Muscle layer of colon (tissue), 2 donors: ENCODE data around the gene PRDM11.

ENCODE experiments used
- H3K27ac ChIP-seq: one replicate; pipeline ENCODE4 v1.7.0; 2013; ENCODE audit warnings: low read depth, mild to moderate bottlenecking, low read length, moderate library complexity
- H3K27me3 ChIP-seq, 2 donors: one replicate each; pipeline ENCODE4 v1.7.0; 2013; ENCODE audit warnings: low read length in 2 of 2, mild to moderate bottlenecking in 2 of 2; ENCODE audit not compliant: insufficient read depth in 2 of 2, control insufficient read depth in 1 of 2
- H3K36me3 ChIP-seq: one replicate; pipeline ENCODE4 v1.7.0; 2013; ENCODE audit warnings: mild to moderate bottlenecking, low read length; ENCODE audit not compliant: insufficient read depth
- H3K4me1 ChIP-seq: one replicate; pipeline ENCODE4 v1.7.0; 2013; ENCODE audit warnings: mild to moderate bottlenecking, low read length; ENCODE audit not compliant: insufficient read depth
- H3K4me3 ChIP-seq, 2 donors: one replicate each; pipeline ENCODE4 v1.7.0; 2013; ENCODE audit warnings: low read length in 2 of 2, low read depth in 1 of 2, mild to moderate bottlenecking in 1 of 2, moderate library complexity in 1 of 2
- H3K9ac ChIP-seq: one replicate; pipeline ENCODE4 v1.7.0; 2013; ENCODE audit warnings: low read length
- H3K9me3 ChIP-seq: one replicate; pipeline ENCODE4 v1.7.0; 2013; ENCODE audit warnings: mild to moderate bottlenecking, low read length
- donor health status: abdominal sarcoma.
- donor health status: Adenocarcinoma of cecum.

The PRDM11 gene

DNA sequence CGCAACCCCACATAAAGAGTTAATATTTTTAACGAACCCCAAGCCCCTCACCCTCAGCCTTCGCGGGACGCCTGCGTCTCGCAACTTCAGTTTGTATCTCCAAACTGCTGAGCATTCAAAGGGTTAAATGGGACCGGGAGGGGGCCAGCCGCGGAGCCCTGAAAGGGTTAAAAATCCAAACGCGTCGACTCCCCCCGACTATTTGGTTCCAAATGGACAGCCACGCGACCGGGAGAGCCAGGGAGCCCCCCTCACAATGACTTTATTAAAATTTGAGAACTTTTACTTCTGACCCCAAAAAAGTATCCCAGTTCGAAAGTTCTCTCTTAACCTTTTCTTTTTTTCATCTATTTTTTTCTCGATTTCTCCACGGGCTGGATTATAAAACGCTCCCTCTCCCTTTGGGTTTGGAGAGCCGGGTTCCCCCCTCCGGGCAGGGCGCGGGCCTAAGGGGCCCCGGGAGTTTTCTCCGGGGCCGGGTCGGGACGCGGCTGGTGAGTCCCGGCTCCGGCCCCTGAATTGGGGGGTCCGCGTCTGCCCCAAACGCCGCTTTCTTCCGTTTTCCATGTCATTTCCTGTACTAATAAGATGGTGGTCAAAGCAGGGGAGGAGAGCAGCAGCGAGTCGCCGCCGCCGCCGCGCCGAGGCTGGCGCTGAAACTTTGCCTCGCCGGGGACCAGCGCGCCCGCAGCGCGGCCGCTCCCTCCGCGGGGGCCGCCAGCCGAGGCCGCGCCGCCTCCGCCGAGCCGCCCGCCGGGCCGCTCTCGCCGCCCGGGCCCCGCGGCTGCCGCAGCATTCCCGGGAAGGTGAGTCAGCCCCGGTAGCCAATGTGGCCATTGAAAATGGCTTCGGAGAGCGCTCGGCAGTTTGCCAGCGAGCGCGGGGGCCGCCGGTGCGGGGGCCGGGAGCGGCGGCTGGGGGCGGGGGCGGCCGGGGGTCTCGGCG, at the start of gene PRDM11:
TSS of gene PRDM11 (plus strand) at position 568 of the 945 bp plus-strand sequence. CDS start 35,128 bp downstream, outside the sequence.
- Histone ChIP-seq H3K4me1 (peaks cover 26% of the 10 kb centered on the region), H3K4me3 (peak within 1 kb of the TSS; percentile 66 to 91), H3K36me3 (no peaks in the 10 kb centered on the region), H3K9ac (peak within 1 kb of the TSS; percentile 89), H3K9me3 (no peaks in the 10 kb centered on the region), H3K27me3 (no peaks in the 10 kb centered on the region), H3K27ac (peak within 1 kb of the TSS; percentile 99)

DNA sequence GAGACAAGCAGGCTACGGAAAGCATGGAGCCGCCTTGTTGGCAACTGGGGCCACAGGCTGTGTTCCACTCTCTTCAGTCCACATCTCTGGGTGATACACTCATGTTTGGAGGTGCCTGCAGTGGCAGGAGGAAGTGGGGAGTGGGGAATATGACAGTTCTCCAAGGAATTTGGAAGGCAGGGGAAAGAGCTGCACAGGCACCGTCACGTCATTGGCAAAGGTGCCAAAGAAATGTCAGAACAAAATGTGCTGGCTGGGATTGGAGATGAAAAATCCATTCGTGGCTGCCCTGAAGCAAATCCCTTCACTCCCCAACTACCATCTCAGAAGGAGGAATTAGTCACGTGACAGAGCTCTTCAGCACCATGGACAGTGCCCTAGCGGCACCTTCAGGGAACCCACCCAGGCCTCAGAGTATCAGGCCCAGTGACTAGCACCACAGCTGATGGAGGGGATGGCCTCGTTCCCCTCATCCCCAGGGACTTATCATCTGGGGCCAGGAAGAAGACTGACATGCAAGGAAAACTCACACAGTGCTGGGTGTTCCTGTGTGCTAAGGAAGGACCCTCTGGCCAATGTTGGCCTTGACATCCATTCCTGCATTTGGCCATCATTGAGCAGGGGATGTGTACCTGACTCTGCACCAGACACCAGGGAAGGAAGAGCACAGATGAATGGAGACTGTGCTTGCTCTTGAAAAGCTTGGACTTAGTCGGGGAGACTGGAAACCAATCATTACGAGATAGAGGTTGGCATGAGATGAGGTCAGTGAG, 48.5 kb upstream of the PRDM11 start:
- H3K9ac ChIP-seq, result no peak overlapping the region
- H3K27ac ChIP-seq, result no peak overlapping the region
- no peaks in the 10 kb centered on the region for H3K36me3 ChIP-seq
- no peak overlapping the region for H3K4me3 ChIP-seq
- H3K9me3 ChIP-seq, result no peaks in the 10 kb centered on the region
- peaks cover 3% of the 10 kb centered on the region for H3K4me1 ChIP-seq
- peaks cover 0 to 7% of the 10 kb centered on the region in 2 donors for H3K27me3 ChIP-seq

DNA sequence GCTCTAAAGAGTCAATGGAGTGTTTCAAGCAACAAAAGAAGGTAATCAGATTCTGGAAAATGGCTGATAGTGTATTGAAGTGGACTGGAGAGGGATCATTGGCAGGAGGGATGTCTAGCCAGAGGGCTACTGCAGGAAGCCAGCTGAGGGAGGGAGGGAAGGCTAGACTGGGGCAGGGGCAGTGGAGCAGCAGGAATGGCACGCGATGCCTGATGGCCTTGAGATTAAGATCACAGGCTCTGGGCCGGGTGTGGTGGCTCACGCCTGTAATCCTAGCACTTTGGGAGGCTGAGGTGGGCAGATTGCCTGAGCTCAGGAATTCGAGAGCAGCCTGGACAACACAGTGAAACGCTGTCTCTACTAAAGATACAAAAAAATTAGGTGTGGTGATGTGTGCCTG, 47.5 kb upstream of the PRDM11 start:
- H3K27ac ChIP-seq, result no peak overlapping the region
- H3K4me1 ChIP-seq, result peaks cover 6% of the 10 kb centered on the region
- no peak overlapping the region for H3K9ac ChIP-seq
- no peaks in the 10 kb centered on the region for H3K9me3 ChIP-seq
- no peak overlapping the region for H3K4me3 ChIP-seq
- peaks cover 0 to 7% of the 10 kb centered on the region in 2 donors for H3K27me3 ChIP-seq
- no peaks in the 10 kb centered on the region for H3K36me3 ChIP-seq

DNA sequence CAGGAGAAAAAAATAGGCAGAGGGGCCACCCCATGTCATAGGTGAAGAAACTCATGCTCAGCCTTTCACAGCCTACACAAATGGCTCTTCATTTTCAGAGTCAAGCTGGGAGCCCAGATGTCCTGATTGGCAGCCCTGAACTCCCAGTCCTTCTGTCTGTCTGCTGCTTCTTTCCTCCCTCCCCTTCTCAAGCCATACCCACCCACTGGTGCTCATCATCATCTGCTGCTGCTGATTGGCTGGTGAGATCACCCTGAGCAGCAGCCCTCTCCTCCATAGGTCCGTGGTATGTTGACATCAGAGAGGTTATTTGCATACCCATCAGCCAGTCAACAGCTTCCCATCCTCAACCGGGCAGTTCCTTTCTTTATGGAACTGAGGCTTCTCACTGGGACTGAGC, 46.1 kb upstream of the PRDM11 start:
- Histone ChIP-seq H3K36me3 (no peaks in the 10 kb centered on the region), H3K9me3 (no peaks in the 10 kb centered on the region), H3K4me3 (no peak overlapping the region), H3K9ac (no peak overlapping the region), H3K4me1 (peaks cover 6% of the 10 kb centered on the region), H3K27me3 (peaks cover 0 to 7% of the 10 kb centered on the region in 2 donors), H3K27ac (no peak overlapping the region)

DNA sequence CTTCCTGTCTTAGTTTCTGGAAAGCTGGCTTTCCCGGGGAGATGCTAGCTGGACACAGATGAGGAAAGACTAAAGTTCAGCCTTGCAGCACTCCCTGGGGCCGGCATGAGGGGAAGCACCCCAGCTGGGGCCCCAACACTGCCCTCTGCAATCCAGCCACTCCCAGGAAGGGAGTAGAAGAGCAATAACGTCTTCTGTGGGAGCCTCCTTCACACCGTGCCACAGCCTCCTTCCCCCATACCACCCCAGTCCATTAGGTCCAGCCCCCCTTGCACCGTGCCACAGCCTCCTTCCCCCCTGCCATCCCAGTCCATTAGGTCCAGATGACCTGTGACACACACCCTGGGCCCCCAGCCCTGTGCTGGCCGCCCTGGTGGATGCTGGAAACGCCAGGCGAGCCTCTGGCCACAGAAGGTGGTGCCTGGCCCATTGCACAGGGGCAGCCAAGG, 44.1 kb upstream of the PRDM11 start:
- Histone ChIP-seq H3K27ac (no peak overlapping the region), H3K4me1 (peaks cover 6% of the 10 kb centered on the region), H3K9me3 (no peaks in the 10 kb centered on the region), H3K9ac (no peak overlapping the region), H3K4me3 (no peak overlapping the region), H3K36me3 (no peaks in the 10 kb centered on the region), H3K27me3 (peaks cover 0 to 7% of the 10 kb centered on the region in 2 donors)

DNA sequence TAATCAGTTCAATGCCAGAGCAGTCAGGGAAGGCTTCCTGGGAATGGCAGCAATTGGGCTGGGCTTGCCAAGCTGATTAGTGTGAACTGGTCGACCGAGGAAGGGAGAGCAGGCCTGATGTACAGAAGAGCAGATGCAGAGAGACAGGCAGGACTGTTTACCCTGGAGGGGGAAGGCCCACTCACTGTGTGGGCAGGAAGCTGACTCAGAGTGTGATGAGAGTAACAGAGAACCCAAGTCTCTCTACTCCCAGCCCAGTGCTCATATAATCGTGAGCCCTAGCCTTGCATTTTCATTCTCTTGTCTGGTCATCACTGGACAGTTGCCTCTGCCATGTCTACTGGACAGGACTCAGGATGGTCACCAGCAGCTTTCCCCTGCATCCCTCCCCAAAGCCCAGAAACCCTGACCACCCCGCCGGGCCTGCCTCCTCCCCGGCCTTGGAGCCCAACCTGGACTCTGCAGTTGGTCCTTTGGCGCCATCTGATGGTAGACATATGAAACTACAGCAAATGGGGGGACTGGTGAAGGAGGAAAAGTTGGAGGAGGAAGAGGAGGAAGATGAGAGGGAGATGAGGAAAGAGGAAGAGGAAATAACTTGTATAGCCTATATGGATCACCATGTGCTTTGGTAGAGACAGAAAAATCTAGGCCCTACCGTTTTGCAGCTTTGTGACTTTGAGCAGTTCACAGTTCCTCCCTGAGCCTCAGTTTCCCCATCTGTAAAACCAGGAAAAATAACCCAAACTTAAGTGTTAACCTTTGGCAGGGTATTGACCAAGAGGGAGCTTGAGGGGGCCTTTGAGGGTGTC, 43.4 kb upstream of the PRDM11 start:
- H3K36me3 ChIP-seq, result no peaks in the 10 kb centered on the region

DNA sequence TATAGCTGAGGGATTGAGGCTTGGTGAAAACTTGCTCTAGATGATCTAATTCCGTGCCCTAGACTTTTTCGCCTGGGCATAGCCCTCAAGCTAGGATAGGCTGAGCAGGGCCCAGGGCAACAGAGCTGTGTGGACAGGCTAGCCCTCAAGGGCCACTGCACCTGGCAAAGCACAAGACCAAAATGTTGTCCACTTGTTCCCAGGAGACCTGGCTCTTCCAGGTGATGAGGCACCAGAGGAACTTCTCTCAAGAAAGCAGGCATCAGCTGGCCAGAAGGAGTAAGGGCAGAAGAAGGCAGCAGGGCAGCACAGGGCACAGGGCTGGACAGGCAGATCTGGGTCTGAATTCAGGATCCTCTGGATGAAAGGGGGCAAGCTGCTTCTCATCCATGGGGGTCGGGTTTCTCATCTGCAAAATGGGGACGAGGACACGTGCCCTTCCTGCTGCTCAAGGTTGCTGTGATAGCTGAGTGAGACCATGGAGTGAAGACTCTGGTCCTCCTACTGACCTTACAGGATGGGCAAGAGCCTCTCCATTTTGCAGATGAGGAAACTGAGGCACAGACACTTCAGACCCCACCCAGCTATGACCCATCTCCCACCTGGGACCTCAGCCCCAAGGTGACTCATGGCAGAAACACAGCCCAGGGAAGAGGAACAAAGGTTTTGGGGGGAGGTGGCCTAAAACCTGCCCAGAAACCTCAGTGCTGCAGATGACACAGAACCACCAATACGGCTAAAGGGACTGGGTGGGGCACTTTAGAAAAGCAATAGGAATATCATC, 42.2 kb upstream of the PRDM11 start:
- Histone ChIP-seq H3K27ac (no peak overlapping the region), H3K9ac (no peak overlapping the region), H3K27me3 (peaks cover 0 to 7% of the 10 kb centered on the region in 2 donors), H3K4me1 (peaks cover 6% of the 10 kb centered on the region), H3K36me3 (no peaks in the 10 kb centered on the region), H3K9me3 (no peaks in the 10 kb centered on the region), H3K4me3 (no peak overlapping the region)

More for the DNA sequence above, 43.4 kb upstream of the PRDM11 start:
- Histone ChIP-seq H3K4me1 (peaks cover 6% of the 10 kb centered on the region), H3K4me3 (no peak overlapping the region), H3K9me3 (no peaks in the 10 kb centered on the region), H3K27me3 (peaks cover 0 to 7% of the 10 kb centered on the region in 2 donors), H3K9ac (no peak overlapping the region), H3K27ac (no peak overlapping the region)

DNA sequence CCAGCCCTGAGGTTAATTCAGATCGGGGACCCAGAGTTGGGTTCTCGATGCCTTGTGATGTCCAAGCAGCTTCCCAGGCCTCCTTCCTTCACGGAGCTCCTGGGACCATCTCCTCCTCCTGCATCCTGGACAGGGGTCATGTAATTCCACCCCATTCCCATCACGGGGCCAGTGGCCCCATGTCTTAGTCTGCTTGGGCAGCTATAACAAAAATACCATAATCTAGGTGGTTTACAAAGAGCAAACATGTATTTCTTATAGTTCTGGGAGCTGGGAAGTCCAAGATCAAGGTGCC, 41.7 kb upstream of the PRDM11 start:
- H3K9ac ChIP-seq, result no peak overlapping the region
- H3K27ac ChIP-seq, result no peak overlapping the region
- H3K36me3 ChIP-seq, result no peaks in the 10 kb centered on the region
- H3K4me3 ChIP-seq, result no peak overlapping the region
- no peaks in the 10 kb centered on the region for H3K9me3 ChIP-seq
- H3K27me3 ChIP-seq, result peaks cover 0 to 7% of the 10 kb centered on the region in 2 donors
- peaks cover 6% of the 10 kb centered on the region for H3K4me1 ChIP-seq

DNA sequence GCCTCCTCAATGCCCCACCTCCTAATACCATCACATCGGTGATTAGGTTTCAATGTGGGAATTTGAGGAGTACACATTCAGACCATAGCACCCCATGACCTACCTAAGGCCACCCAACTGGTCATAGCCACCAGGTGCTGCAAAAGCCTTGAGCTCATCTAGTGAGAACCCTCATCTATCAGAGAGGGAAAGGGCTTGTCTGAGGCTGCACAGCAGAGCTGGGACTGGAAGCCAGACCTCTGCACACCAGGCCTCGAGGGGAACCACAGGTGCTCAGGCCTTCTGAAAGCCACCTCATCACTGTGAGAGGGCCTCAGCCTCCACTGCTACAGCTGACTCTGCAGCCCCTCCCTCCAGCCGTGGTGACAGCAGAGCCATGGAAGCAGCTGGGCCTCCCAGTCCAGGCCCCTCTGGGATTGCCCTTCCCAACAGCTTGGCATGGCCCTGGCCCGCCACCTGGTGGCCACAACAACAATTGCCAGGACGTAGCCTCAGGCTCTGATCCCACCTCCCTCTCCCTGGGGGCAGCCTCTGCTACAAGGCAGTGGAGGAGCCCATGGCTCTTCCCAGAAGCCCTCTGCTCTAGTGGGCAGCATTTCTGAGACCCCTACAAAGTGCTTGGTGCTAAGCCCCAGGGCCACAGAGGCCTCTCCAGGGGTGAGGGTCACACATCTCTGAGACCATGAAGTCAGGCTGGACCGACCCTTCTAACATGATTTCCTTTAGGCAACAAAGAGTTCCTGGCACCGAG, 41.0 kb upstream of the PRDM11 start:
- Histone ChIP-seq H3K4me1 (peaks cover 6% of the 10 kb centered on the region), H3K4me3 (no peak overlapping the region), H3K9ac (no peak overlapping the region), H3K9me3 (no peaks in the 10 kb centered on the region), H3K27me3 (peaks cover 0 to 7% of the 10 kb centered on the region in 2 donors), H3K27ac (no peak overlapping the region), H3K36me3 (no peaks in the 10 kb centered on the region)

DNA sequence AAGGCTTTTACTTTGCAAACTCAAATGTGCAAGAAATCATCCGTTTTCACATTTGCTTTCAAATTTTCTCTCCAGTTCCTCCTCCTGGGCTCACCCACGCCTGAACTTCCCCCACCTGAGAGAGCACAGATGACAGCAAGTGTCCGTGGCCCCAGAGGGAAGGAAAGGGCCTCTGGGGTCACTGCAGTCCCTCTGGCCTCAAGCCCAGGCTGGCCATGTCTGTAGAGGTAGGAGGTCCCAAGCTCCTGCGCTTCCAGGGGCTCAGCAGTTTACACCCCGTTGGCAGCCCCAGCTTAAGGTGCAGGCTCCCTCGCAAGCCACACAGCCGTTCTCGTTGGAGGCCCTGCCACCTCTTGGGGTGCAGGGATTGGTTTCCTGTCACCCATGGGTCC, 40.5 kb upstream of the PRDM11 start:
- no peak overlapping the region for H3K9ac ChIP-seq
- peaks cover 6% of the 10 kb centered on the region for H3K4me1 ChIP-seq
- no peak overlapping the region for H3K27ac ChIP-seq
- no peak overlapping the region for H3K4me3 ChIP-seq
- H3K9me3 ChIP-seq, result no peaks in the 10 kb centered on the region
- peaks cover 0 to 7% of the 10 kb centered on the region in 2 donors for H3K27me3 ChIP-seq
- no peaks in the 10 kb centered on the region for H3K36me3 ChIP-seq
